Liver (tissue), 9 donors: ENCODE measurements around the gene MBP. TPM values are rescaled to one million over a fixed set of nuclear protein-coding genes. Genes with fewer than 3 reads are reported as not detected.

Source experiments
- DNase-seq: peaks from one replicate; pipeline ENCODE4 v3.0.0-alpha.2; 2017; ENCODE audit warnings: low spot score
- H3K27ac ChIP-seq, 2 donors: one replicate each; pipeline ENCODE4 v1.7.0; 2013; ENCODE audit warnings: inconsistent platforms in 2 of 2, low read length in 2 of 2, control low read depth in 1 of 2, low read depth in 1 of 2, mild to moderate bottlenecking in 1 of 2
- H3K27me3 ChIP-seq, 4 donors: one replicate each; pipeline versions ENCODE4 v1.6.1 to v1.7.0; 2013; ENCODE audit warnings: low read length in 3 of 4, inconsistent platforms in 1 of 4, mild to moderate bottlenecking in 1 of 4, moderate library complexity in 1 of 4; ENCODE audit not compliant: control insufficient read depth in 4 of 4, insufficient read depth in 4 of 4
- H3K36me3 ChIP-seq, 4 donors: one replicate each; pipeline versions ENCODE4 v1.6.1 to v1.7.0; 2013; ENCODE audit warnings: low read length in 3 of 4, mild to moderate bottlenecking in 3 of 4, low read depth in 1 of 4, moderate library complexity in 1 of 4; ENCODE audit not compliant: control insufficient read depth in 4 of 4, insufficient read depth in 3 of 4
- H3K4me1 ChIP-seq, 4 donors: one replicate each; pipeline versions ENCODE4 v1.6.1 to v1.7.0; 2013; ENCODE audit warnings: low read length in 3 of 4, mild to moderate bottlenecking in 3 of 4, moderate library complexity in 1 of 4; ENCODE audit not compliant: control insufficient read depth in 4 of 4, insufficient read depth in 4 of 4
- H3K4me3 ChIP-seq, 3 donors: one replicate each; pipeline versions ENCODE4 v1.6.1 to v1.7.0; 2013; ENCODE audit warnings: low read length in 3 of 3, control low read depth in 1 of 3, low read depth in 1 of 3, mild to moderate bottlenecking in 1 of 3
- H3K9ac ChIP-seq, 2 donors: one replicate each; pipeline ENCODE4 v1.7.0; 2013; ENCODE audit warnings: low read length in 2 of 2, mild to moderate bottlenecking in 2 of 2, moderate library complexity in 2 of 2, control low read depth in 1 of 2, low read depth in 1 of 2
- H3K9me3 ChIP-seq, 4 donors: one replicate each; pipeline versions ENCODE4 v1.6.1 to v1.7.0; 2013; ENCODE audit warnings: low read length in 3 of 4; ENCODE audit not compliant: control insufficient read depth in 4 of 4
- EGR1 ChIP-seq, 2 donors: IDR thresholded peaks; 2 replicates each; pipeline ENCODE4 v1.6.1; 2016 to 2018; ENCODE audit warnings: antibody characterized with exemption in 2 of 2, low read depth in 2 of 2
- FOXA2 ChIP-seq: IDR thresholded peaks from 2 replicates; pipeline ENCODE4 v1.6.1; 2016; ENCODE audit warnings: antibody characterized with exemption
- HNF4A ChIP-seq, 2 donors: conservative IDR thresholded peaks; 2 replicates each; pipeline ENCODE4 v1.6.1; 2016; ENCODE audit warnings: antibody characterized with exemption in 2 of 2, mild to moderate bottlenecking in 2 of 2
- HNF4G ChIP-seq: IDR thresholded peaks from 2 replicates; pipeline ENCODE4 v1.6.1; 2016; ENCODE audit warnings: antibody characterized with exemption
- JUND ChIP-seq, 2 donors: IDR thresholded peaks; 2 replicates each; pipeline ENCODE4 v1.6.1; 2016; ENCODE audit warnings: antibody characterized with exemption in 2 of 2
- NR2F2 ChIP-seq: IDR thresholded peaks from 2 replicates; pipeline ENCODE4 v1.6.1; 2016; ENCODE audit warnings: antibody characterized with exemption
- RAD21 ChIP-seq, 2 donors: IDR thresholded peaks; 2 replicates each; pipeline ENCODE4 v1.6.1; 2016; ENCODE audit warnings: antibody characterized with exemption in 2 of 2, mild to moderate bottlenecking in 2 of 2
- SP1 ChIP-seq: IDR thresholded peaks from 2 replicates; pipeline ENCODE4 v1.6.1; 2018; ENCODE audit warnings: antibody characterized with exemption, mild to moderate bottlenecking
- TAF1 ChIP-seq: conservative IDR thresholded peaks from 2 replicates; pipeline ENCODE4 v1.6.1; 2016; ENCODE audit warnings: antibody characterized with exemption, mild to moderate bottlenecking
- YY1 ChIP-seq: IDR thresholded peaks from 2 replicates; pipeline ENCODE4 v1.6.1; 2016; ENCODE audit warnings: antibody characterized with exemption, mild to moderate bottlenecking
- WGBS: extraction: QIAGEN DNeasy Blood & Tissue Kit; methylation state at CpG from one replicate; pipeline ENCODE4 v1.1.7; 2013; 5-methylcytosine and 5-hydroxymethylcytosine counted together
- polyA plus RNA-seq, 2 donors: library from polyadenylated mRNA; stranded (reverse) in 1 of 2; unstranded in 1 of 2; fragments of 200-250 nt in 1 of 2; fragments of >200 nt in 1 of 2; fragmentation: Nextera tagmentation in 1 of 2; extraction: Ambion mirVana in 1 of 2; gene quantifications; one replicate each; pipeline versions ENCODE4 v1.2.1 to v1.2.3, GENCODE V29; 2013 to 2015
- total RNA-seq, 2 donors: library from RNA; depleted of rRNA; stranded (reverse); fragments of >200 nt; gene quantifications; one replicate each; pipeline ENCODE4 v1.2.3, GENCODE V29; 2014
- TF ChIP-seq, protein P1 (sequence below): IDR thresholded peaks from 2 replicates; pipeline ENCODE4 v1.6.1; 2016; ENCODE audit warnings: antibody characterized with exemption
- TF ChIP-seq, protein P2 (sequence below): IDR thresholded peaks from 2 replicates; pipeline ENCODE4 v1.6.1; 2016; ENCODE audit warnings: antibody characterized with exemption, mild to moderate bottlenecking
- TF ChIP-seq, protein P3 (sequence below): IDR thresholded peaks from 2 replicates; pipeline ENCODE4 v1.6.1; 2016; ENCODE audit warnings: antibody characterized with exemption
- TF ChIP-seq, protein P4 (sequence below): IDR thresholded peaks from 2 replicates; pipeline ENCODE4 v1.6.1; 2016; ENCODE audit warnings: antibody characterized with exemption
- donor health status: healthy.
- donor health status: healthy.
- donor health status: healthy.
- donor health status: healthy.
- donor health status: healthy.

The MBP gene
- total and polyA plus RNA-seq, 4 donors, result 9.7 to 23.3 (median 17.7) TPM

DNA sequence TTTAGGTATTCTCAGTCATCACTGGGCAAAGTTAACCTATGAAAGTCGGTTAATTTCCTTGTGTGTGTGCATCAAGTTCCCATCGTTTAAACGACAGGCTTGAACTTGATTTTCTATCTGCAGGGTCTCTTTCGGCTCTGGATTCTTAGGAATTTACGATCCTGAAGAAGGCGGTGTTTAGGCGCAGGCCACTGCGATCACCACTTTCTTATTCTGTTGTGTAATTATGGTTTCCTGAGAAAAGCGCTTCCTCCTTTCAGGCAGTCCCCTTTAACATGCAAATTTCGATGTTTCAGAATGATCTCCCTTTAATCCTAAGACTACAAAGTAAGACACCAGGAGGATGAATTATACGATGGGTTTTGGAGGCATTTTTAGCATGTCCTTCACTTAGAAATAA lies 27.9 kb upstream of the MBP start (continued):
- TF ChIP-seq FOXA2, result no peak
- TF ChIP-seq, protein P1, sequence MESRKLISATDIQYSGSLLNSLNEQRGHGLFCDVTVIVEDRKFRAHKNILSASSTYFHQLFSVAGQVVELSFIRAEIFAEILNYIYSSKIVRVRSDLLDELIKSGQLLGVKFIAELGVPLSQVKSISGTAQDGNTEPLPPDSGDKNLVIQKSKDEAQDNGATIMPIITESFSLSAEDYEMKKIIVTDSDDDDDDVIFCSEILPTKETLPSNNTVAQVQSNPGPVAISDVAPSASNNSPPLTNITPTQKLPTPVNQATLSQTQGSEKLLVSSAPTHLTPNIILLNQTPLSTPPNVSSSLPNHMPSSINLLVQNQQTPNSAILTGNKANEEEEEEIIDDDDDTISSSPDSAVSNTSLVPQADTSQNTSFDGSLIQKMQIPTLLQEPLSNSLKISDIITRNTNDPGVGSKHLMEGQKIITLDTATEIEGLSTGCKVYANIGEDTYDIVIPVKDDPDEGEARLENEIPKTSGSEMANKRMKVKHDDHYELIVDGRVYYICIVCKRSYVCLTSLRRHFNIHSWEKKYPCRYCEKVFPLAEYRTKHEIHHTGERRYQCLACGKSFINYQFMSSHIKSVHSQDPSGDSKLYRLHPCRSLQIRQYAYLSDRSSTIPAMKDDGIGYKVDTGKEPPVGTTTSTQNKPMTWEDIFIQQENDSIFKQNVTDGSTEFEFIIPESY, result no peak
- TF ChIP-seq YY1, result no peak

DNA sequence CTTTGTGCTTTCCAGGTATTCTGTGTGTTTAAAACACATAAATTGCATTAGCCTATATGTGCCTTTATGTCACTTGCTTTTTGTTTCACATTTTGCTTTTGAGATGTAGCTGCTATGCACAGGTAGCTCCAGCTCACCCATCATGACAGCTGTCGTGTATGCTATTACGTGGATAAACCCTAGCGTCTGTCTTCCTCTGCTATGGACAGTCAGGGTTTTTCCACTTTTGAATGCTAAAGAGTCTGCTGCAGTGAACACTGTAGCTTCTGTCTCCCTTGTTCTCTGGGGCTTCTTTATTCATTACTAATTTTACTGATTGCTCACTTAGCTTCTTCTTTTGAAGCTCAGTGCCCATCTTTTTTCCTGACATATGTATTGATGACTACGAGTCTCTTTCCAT lies 24.7 kb upstream of the MBP start:
- Histone ChIP-seq H3K4me1 (no peaks in the 10 kb centered on the region), H3K9me3 (no peaks in the 10 kb centered on the region), H3K27ac (no peak overlapping the region), H3K9ac (no peak overlapping the region), H3K36me3 (no peaks in the 10 kb centered on the region), H3K4me3 (no peak overlapping the region), H3K27me3 (no peaks in the 10 kb centered on the region)
- TF ChIP-seq JUND (IDR thresholded peaks at IDR 0.05) (no peak), FOXA2 (no peak), RAD21 (IDR thresholded peaks at IDR 0.05) (no peak), HNF4A (conservative IDR thresholded peaks at IDR 0.05) (no peak), NR2F2 (no peak), TAF1 (no peak), SP1 (no peak)
- TF ChIP-seq, protein P2, sequence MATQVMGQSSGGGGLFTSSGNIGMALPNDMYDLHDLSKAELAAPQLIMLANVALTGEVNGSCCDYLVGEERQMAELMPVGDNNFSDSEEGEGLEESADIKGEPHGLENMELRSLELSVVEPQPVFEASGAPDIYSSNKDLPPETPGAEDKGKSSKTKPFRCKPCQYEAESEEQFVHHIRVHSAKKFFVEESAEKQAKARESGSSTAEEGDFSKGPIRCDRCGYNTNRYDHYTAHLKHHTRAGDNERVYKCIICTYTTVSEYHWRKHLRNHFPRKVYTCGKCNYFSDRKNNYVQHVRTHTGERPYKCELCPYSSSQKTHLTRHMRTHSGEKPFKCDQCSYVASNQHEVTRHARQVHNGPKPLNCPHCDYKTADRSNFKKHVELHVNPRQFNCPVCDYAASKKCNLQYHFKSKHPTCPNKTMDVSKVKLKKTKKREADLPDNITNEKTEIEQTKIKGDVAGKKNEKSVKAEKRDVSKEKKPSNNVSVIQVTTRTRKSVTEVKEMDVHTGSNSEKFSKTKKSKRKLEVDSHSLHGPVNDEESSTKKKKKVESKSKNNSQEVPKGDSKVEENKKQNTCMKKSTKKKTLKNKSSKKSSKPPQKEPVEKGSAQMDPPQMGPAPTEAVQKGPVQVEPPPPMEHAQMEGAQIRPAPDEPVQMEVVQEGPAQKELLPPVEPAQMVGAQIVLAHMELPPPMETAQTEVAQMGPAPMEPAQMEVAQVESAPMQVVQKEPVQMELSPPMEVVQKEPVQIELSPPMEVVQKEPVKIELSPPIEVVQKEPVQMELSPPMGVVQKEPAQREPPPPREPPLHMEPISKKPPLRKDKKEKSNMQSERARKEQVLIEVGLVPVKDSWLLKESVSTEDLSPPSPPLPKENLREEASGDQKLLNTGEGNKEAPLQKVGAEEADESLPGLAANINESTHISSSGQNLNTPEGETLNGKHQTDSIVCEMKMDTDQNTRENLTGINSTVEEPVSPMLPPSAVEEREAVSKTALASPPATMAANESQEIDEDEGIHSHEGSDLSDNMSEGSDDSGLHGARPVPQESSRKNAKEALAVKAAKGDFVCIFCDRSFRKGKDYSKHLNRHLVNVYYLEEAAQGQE, result no peak
- TF ChIP-seq, protein P1, result no peak
- TF ChIP-seq, protein P3, sequence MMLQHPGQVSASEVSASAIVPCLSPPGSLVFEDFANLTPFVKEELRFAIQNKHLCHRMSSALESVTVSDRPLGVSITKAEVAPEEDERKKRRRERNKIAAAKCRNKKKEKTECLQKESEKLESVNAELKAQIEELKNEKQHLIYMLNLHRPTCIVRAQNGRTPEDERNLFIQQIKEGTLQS, result no peak
- 94% methylated on average over 4 of the region's 4 CpGs for whole genome bisulfite sequencing
- DNase-seq, result no peak

DNA sequence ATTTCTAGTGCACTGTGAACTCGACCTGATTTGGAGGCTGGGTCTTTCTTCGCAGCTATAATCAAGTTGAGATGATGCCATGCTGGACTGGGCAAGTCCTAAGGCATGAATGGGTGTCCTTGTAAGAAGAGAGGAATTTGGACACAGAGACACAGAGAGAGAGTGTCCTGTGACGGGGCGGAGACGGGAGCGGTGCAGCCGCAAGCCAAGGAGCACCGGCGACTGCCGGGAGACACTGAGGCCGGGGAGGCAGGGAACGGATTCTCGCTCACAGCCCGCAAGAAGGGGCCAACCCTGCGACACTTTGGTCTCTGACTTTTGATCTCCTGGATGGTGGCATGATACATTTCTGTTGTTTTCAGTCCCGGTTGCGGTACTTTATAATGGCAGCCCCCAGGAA lies 22.4 kb upstream of the MBP start:
- WGBS, result 84% methylated on average over 17 of the region's 17 CpGs
- no peak for DNase-seq
- Histone ChIP-seq H3K9me3 (no peaks in the 10 kb centered on the region), H3K36me3 (no peaks in the 10 kb centered on the region), H3K4me1 (no peaks in the 10 kb centered on the region), H3K4me3 (no peak overlapping the region), H3K27me3 (no peaks in the 10 kb centered on the region), H3K27ac (no peak overlapping the region), H3K9ac (no peak overlapping the region)
- TF ChIP-seq TAF1, result no peak
- no peak for TF ChIP-seq EGR1 (IDR thresholded peaks at IDR 0.05; ENCODE audit: low read depth in 2 of 2)
- TF ChIP-seq, protein P4, sequence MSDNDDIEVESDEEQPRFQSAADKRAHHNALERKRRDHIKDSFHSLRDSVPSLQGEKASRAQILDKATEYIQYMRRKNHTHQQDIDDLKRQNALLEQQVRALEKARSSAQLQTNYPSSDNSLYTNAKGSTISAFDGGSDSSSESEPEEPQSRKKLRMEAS, result no peak
- TF ChIP-seq HNF4G, result no peak
- TF ChIP-seq, protein P1, result no peak
- TF ChIP-seq JUND (IDR thresholded peaks at IDR 0.05), result no peak
- TF ChIP-seq, protein P3, result no peak
- no peak for TF ChIP-seq FOXA2
